NCI-H524 treated with DMSO at 0.1 percent for 48 hours (cell line): Measurements from ENCODE around the gene RGS9BP.
"Not testable (repeated sequence)": the region's sequence is repeated elsewhere in the genome, so short reads cannot be mapped to it uniquely, and the experiment has no call there.

Source experiments
- DNase-seq: peaks from one replicate; lab custom pipeline; 2025; lab: John Stamatoyannopoulos, UW

Gene RGS9BP

GRCh38 chr19:32675720-32676185 lies at the start of gene RGS9BP:
Gene RGS9BP (plus strand): TSS chr19:32675848. CDS start chr19:32676264, 416 bp downstream.
- no peak for DNase-seq

GRCh38 chr19:32626969-32627368 lies 48.7 kb upstream of the RGS9BP start:
- no peak for DNase-seq

GRCh38 chr19:32627714-32628270 lies 47.9 kb upstream of the RGS9BP start:
- DNase-seq = no peak

- no peak for DNase-seq
These were observed 45.3 kb upstream of the RGS9BP start for GRCh38 chr19:32630338-32630737.

- no peak for DNase-seq
These were observed 44.3 kb upstream of the RGS9BP start for GRCh38 chr19:32631381-32631780.

- no peak for DNase-seq
These were observed 38.2 kb upstream of the RGS9BP start for GRCh38 chr19:32637480-32637879.

- DNase-seq = no peak
These were observed 37.0 kb upstream of the RGS9BP start for GRCh38 chr19:32638625-32639024.

- no peak for DNase-seq
These were observed 32.9 kb upstream of the RGS9BP start for GRCh38 chr19:32642771-32643170.

GRCh38 chr19:32646556-32646955 lies 29.1 kb upstream of the RGS9BP start:
- DNase-seq = no peak

- DNase-seq = no peak
These were observed 28.3 kb upstream of the RGS9BP start for GRCh38 chr19:32647361-32647760.

GRCh38 chr19:32649751-32650150 lies 25.9 kb upstream of the RGS9BP start:
- DNase-seq = no peak

- DNase-seq = no peak
These were observed 25.0 kb upstream of the RGS9BP start for GRCh38 chr19:32650671-32651070.

- no peak for DNase-seq
These were observed 23.9 kb upstream of the RGS9BP start for GRCh38 chr19:32651729-32652140.

GRCh38 chr19:32652331-32652730 lies 23.3 kb upstream of the RGS9BP start:
- not testable (repeated sequence) for DNase-seq

GRCh38 chr19:32652894-32653598 lies 22.6 kb upstream of the RGS9BP start:
- DNase-seq = no peak

- DNase-seq = no peak
These were observed 22.1 kb upstream of the RGS9BP start for GRCh38 chr19:32653599-32653915.

GRCh38 chr19:32656379-32656778 lies 19.3 kb upstream of the RGS9BP start:
- not testable (repeated sequence) for DNase-seq

- no peak for DNase-seq
These were observed 17.6 kb upstream of the RGS9BP start for GRCh38 chr19:32658075-32658474.

GRCh38 chr19:32658527-32658926 lies 17.1 kb upstream of the RGS9BP start:
- DNase-seq = no peak

GRCh38 chr19:32661318-32661717 lies 14.3 kb upstream of the RGS9BP start:
- no peak for DNase-seq

- no peak for DNase-seq
These were observed 13.5 kb upstream of the RGS9BP start for GRCh38 chr19:32662186-32662585.

GRCh38 chr19:32666084-32666483 lies 9.6 kb upstream of the RGS9BP start:
- no peak for DNase-seq

- DNase-seq = no peak
These were observed 6.3 kb upstream of the RGS9BP start for GRCh38 chr19:32669310-32669709.
